ENCODE data around the gene RHNO1.
"Not testable (repeated sequence)": the region's sequence is repeated elsewhere in the genome, so short reads cannot be mapped to it uniquely, and the experiment has no call there.

DNA sequence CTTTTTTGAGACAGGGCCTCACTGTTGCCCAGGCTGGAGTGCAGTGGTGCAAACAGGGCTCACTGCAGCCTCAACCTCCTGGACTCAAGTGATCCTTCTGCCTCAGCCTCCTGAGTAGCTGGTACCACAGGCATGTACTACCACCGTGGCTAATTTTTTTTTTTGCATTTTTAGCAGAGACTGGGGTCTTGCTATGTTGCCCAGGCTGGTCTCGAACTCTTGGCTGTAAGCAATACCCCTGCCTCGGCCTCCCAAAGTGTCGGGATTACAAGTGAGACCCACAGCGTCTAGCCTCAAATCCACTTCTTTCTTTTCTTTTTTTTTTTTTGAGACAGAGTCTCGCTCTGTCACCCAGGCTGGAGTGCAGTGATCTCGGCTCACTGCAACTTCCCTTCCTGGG is 13.6 kb upstream of the RHNO1 start:
- TF ChIP-seq, protein P1, sequence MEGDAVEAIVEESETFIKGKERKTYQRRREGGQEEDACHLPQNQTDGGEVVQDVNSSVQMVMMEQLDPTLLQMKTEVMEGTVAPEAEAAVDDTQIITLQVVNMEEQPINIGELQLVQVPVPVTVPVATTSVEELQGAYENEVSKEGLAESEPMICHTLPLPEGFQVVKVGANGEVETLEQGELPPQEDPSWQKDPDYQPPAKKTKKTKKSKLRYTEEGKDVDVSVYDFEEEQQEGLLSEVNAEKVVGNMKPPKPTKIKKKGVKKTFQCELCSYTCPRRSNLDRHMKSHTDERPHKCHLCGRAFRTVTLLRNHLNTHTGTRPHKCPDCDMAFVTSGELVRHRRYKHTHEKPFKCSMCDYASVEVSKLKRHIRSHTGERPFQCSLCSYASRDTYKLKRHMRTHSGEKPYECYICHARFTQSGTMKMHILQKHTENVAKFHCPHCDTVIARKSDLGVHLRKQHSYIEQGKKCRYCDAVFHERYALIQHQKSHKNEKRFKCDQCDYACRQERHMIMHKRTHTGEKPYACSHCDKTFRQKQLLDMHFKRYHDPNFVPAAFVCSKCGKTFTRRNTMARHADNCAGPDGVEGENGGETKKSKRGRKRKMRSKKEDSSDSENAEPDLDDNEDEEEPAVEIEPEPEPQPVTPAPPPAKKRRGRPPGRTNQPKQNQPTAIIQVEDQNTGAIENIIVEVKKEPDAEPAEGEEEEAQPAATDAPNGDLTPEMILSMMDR (IDR thresholded peaks at IDR 0.05; ENCODE audit: low read depth, low read length), result not testable (repeated sequence)
- TF ChIP-seq, protein P2, sequence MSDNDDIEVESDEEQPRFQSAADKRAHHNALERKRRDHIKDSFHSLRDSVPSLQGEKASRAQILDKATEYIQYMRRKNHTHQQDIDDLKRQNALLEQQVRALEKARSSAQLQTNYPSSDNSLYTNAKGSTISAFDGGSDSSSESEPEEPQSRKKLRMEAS (IDR thresholded peaks at IDR 0.05; ENCODE audit: low read depth, low read length), result not testable (repeated sequence)
- TF ChIP-seq POLR2A (IDR thresholded peaks at IDR 0.05; ENCODE audit: extremely low read depth, insufficient read length); MYC (IDR thresholded peaks at IDR 0.05; ENCODE audit: low read depth, low read length): not testable (repeated sequence)
